Measurements from ENCODE around the gene ZNF277.
A peak's percentile ranks its signal among the peaks of the same experiment; 100 is the strongest.

Gene ZNF277

GRCh38 chr7:112206238-112206990 is at the start of gene ZNF277, which contains the start of gene DOCK4:
Gene ZNF277 (plus strand): TSS chr7:112206695. CDS start chr7:112206717, 22 bp downstream.
Gene DOCK4 (minus strand): TSS chr7:112206399. CDS start chr7:112206138, 261 bp downstream.
- DNase-seq: peak; percentile 99

- DNase-seq: peak; percentile 90
These were observed 49.4 kb upstream of the ZNF277 start for GRCh38 chr7:112157072-112157471.

- DNase-seq: no peak
These were observed 47.1 kb upstream of the ZNF277 start for GRCh38 chr7:112159351-112159750.

- DNase-seq: peak; percentile 22
These were observed 46.2 kb upstream of the ZNF277 start for GRCh38 chr7:112160130-112160770.

- DNase-seq: no peak
These were observed 45.7 kb upstream of the ZNF277 start for GRCh38 chr7:112160771-112161150.

- DNase-seq: no peak
These were observed 45.0 kb upstream of the ZNF277 start for GRCh38 chr7:112161253-112162141.

- peak; percentile 63 for DNase-seq
These were observed 44.2 kb upstream of the ZNF277 start for GRCh38 chr7:112162142-112162766.

- DNase-seq: no peak
These were observed 43.5 kb upstream of the ZNF277 start for GRCh38 chr7:112162784-112163506.

- DNase-seq: no peak
These were observed 39.3 kb upstream of the ZNF277 start for GRCh38 chr7:112167147-112167546.

GRCh38 chr7:112168915-112169314 is 37.6 kb upstream of the ZNF277 start:
- DNase-seq: no peak

- no peak for DNase-seq
These were observed 34.8 kb upstream of the ZNF277 start for GRCh38 chr7:112171673-112172072.

GRCh38 chr7:112172870-112173567 is 33.5 kb upstream of the ZNF277 start:
- peak; percentile 17 for DNase-seq

- no peak for DNase-seq
These were observed 33.0 kb upstream of the ZNF277 start for GRCh38 chr7:112173568-112173905.

GRCh38 chr7:112174192-112174591 is 32.3 kb upstream of the ZNF277 start:
- no peak for DNase-seq

- DNase-seq: no peak
These were observed 30.3 kb upstream of the ZNF277 start for GRCh38 chr7:112176241-112176640.

GRCh38 chr7:112176693-112177415 is 29.6 kb upstream of the ZNF277 start:
- DNase-seq: no peak

- no peak for DNase-seq
These were observed 26.3 kb upstream of the ZNF277 start for GRCh38 chr7:112180223-112180622.

GRCh38 chr7:112182749-112183148 is 23.7 kb upstream of the ZNF277 start:
- DNase-seq: no peak

GRCh38 chr7:112183266-112183665 is 23.2 kb upstream of the ZNF277 start:
- no peak for DNase-seq

- no peak for DNase-seq
These were observed 22.0 kb upstream of the ZNF277 start for GRCh38 chr7:112184455-112184854.

All from fibroblast of skin of right quadriceps (primary cell).